GM12873 (cell line): ENCODE results near the gene MAP2.

ENCODE experiments used
- TF ChIP-seq, protein P1 (sequence below): IDR thresholded peaks from 2 replicates; pipeline ENCODE4 v1.5.1; 2012; ENCODE audit warnings: low read depth, mild to moderate bottlenecking, moderate library complexity, low read length, control low read depth; ENCODE audit not compliant: insufficient read depth; ENCODE audit errors: missing control alignments

MAP2 gene

DNA sequence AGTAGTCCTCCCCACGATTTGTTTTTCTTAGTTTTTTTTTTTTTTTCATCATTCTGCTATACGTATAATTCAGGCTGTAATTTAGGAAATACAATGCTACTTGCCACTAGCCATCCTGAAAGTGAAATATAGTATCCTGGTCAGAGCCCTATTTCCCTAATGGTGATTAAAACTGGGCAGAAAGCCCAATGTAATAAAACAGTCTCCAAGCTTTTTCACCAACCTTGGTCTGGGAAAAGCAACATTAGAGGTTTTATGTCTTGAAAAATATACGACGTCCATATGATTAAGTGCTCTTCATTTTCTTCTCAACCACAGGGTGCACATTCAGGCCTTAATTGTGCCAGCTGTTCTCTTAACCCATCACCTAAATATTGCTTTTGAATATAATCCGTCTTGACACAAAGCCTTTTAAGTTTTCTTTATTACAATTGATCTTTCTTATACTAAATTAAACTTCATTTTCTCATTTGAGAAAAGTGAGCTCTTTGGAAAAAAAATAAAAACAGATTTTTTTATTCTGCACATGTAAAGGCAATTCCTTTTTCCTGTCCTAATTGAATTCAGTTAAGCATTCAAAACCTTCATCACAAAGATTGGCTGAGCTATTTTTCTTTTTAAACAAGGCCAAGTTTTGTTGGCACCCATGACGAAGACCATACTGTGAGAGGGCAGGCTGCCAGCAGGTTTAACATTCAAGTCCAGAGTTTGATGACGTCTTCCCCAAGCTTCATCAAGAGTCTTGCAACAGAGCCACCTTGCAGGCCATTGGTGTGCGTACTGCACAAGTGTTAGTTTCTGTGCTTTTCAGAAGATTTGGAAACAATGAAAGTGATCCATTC is 52.7 kb downstream of the MAP2 start:
- TF ChIP-seq, protein P1, sequence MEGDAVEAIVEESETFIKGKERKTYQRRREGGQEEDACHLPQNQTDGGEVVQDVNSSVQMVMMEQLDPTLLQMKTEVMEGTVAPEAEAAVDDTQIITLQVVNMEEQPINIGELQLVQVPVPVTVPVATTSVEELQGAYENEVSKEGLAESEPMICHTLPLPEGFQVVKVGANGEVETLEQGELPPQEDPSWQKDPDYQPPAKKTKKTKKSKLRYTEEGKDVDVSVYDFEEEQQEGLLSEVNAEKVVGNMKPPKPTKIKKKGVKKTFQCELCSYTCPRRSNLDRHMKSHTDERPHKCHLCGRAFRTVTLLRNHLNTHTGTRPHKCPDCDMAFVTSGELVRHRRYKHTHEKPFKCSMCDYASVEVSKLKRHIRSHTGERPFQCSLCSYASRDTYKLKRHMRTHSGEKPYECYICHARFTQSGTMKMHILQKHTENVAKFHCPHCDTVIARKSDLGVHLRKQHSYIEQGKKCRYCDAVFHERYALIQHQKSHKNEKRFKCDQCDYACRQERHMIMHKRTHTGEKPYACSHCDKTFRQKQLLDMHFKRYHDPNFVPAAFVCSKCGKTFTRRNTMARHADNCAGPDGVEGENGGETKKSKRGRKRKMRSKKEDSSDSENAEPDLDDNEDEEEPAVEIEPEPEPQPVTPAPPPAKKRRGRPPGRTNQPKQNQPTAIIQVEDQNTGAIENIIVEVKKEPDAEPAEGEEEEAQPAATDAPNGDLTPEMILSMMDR = no peak

GRCh38 chr2:209495855-209496585 is 72.2 kb downstream of the MAP2 start:
- TF ChIP-seq, protein P1 = no peak

GRCh38 chr2:209496586-209496982 is 72.7 kb downstream of the MAP2 start:
- TF ChIP-seq, protein P1 = no peak

DNA sequence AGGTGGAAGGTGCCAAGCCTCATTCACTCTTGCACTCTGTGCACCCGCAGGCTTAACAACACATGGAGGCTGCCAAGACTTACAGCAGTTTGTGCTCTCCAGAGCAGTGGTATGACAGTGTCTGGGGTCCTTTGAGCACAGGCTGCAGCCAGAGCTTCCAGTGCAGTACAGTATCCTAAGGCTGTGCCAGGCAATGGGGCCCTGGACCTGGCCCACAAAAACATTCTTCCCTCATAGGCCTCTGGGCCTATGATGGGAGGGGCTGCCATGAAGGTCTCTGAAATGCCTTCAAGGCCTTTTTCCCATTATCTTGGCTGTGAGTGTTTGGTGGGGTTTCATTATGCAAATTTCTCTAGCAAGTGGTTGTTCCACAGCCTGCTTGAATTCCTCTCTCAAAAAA is 74.8 kb downstream of the MAP2 start:
- TF ChIP-seq, protein P1 = no peak

DNA sequence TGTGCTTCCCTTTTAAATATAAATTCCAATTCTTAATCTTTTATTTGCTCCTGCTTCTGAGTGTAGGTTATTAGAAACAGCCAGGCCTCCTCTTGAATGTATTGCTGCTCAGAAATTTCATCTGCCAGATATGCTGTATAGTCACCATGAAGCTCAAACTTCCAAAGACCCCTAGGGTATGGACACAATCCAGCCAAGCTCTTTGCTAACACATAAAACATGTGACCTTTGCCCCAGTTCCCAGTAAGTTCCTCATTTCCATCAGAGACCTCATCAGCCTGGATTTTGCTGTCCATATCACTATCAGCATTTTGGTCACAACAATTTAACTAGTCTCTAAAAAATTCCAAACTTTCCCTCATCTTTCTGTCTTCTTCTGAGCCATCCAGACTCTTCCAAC is 75.2 kb downstream of the MAP2 start:
- TF ChIP-seq, protein P1 = no peak

DNA sequence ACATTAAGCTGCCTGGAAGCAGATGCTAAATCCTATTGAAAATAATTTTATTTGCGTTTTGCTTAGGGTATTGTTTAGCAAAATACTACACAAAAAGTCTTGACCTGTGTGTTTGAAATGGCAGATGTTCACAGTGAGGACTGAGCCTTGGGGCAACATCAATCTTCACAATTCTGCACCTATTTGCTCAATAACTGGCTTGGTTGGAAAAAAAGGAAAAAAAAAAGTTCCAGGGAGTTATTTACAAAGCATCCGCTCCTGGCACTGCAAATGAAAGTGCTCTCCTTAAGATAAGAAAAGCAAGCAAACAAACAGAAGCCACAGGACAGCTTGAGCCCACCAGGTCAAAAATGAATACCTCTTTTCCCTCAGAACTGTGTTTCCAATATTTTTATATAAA is 77.7 kb downstream of the MAP2 start:
- TF ChIP-seq, protein P1 = no peak

GRCh38 chr2:209505410-209505809 is 81.6 kb downstream of the MAP2 start:
- TF ChIP-seq, protein P1 = no peak
